H4 (cell line): Measurements from ENCODE around the gene USP31. TPM values are rescaled to one million over a fixed set of nuclear protein-coding genes. Genes with fewer than 3 reads are reported as not detected.
"Not testable (repeated sequence)": the region's sequence is repeated elsewhere in the genome, so short reads cannot be mapped to it uniquely, and the experiment has no call there.

ENCODE experiments used
- DNase-seq: peaks from one replicate; pipeline ENCODE4 v3.0.0-alpha.2; 2015; ENCODE audit warnings: low spot score
- total RNA-seq: library from RNA; depleted of rRNA; stranded (reverse); fragments of >200 nt; shearing (Covaris generic); gene quantifications from 2 replicates; pipeline ENCODE4 v1.2.3, GENCODE V29; 2014

USP31 gene
- total RNA-seq, 1 experiment from 2014 or later, result 4.3 TPM

- no peak for DNase-seq
Observed at GRCh38 chr16:23160082-23160481, 10.8 kb upstream of the USP31 start.

DNA sequence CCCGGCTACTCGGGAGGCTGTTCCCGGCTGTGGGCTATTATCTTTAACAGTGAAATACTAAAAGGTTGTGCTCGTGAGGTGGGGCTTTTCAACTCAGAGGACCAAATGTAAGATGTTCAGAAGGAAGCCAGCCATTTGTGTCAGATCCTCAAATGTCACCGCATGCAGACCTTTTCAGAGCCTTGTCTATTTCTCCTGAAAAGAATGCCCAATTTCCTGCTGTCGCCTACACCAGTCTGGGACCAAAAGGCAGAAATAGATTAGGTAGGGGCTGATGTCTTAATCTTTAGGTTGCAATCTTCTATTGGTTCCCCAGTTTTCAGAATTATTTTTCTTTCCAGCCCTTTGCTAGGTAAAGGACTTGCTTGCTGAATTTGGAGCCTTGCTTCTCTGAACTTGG is 8.9 kb upstream of the USP31 start:
- DNase-seq, result no peak

DNA sequence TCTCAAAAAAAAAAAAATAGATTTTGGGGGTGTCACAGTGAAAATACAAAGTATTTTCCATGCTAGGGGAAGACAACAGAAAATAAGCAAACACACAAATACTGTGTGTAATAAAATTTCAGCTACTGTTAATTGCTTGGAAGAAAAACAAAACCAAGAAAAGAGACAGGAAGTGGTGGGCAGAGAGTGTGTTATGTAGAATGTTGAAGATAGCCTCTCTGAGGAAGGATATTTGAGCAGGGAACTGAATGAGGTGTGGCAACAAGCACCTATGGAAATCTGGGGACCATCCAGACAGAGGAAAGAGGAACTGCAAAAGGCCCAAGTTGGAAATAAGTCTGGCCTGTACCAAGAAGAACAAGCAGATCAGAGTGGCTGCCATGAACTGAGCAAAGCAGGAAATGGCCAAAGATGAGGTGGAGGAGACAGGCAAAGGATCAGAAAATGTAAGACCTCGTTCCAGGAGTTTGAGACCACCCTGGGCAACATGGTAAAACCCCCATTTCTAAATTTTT is 7.8 kb upstream of the USP31 start:
- no peak for DNase-seq

DNA sequence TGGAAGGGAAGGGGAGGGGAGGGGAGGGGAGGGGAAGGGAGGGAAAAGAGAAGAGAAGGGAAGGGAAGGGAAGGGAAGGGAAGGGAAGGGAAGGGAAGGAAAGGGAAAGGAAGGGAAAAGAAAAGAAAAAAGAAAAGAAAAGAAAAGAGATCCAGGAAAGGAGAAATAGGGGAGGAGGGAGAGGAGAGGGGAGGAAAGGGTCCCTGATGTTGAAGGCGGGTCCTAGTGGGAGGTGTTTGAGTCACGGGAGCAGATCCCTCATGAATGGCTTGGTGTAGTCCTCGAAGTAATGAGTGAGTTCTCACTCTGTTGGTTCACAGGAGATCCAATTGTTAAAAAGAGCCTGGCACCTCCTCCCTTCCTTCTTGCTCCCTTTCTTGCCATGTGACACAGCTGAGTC is 6.9 kb upstream of the USP31 start:
- no peak for DNase-seq

GRCh38 chr16:23155445-23156049 is 6.3 kb upstream of the USP31 start:
- DNase-seq, result no peak

GRCh38 chr16:23152386-23153178 is 3.3 kb upstream of the USP31 start:
- no peak for DNase-seq

DNA sequence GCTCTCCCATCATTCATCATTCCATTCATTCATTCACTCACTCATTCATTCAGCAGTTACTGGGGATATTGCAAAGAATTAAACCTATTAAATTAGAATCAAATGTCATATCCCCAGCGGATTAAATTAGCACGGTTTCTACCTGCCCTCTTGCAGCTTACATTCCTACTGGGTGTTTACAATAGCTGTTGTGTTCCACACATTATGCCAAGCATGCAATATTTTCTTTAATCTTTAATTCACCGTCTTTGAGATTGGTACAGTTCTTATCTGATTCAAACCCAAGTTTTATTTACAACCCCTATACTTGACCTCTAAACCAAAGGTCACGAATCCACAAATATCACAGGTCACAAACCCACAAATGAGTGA is 727 bp upstream of the USP31 start:
- no peak for DNase-seq

DNA sequence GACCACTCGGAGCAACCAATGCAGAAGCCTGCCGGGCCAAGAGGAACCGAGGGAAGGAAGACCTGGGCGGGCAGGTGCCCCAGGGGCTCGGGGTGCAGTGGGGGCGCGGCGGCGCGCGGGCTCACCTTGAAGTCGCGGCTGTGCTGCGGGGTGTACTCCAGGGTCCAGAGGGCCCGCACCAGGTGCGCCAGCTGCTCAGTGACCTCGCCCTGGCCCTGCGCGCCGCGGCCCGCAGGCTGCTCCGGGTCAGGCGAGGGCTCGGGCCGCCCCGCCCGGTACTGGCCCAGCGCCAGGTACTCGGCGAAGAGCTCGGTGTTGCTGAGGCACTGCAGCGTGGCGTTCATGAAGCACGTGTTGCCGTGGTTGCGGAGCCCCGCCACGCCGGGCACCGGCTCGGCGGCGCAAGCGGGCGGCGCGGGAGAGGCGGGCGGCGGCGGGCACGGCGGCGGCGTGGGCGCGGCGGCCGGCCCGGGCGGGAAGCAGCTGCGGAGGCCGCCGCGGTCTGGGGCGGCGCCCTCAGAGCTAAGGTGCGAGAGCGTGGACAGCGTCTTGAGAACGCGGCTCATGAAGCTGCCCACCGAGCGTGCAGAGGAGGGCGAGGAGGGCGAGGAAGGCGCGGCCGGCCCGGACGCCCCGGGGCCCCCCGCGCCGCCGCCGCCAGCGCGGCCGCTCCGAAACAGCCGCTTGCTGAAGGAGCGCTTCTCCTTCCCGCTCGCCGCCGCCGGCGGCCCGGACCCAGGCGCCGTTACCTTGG is 562 bp downstream of the USP31 start:
- peak; percentile 23 for DNase-seq

- no peak for DNase-seq
Observed at GRCh38 chr16:23148166-23148512, 1.1 kb downstream of the USP31 start.

GRCh38 chr16:23147666-23148065 is 1.6 kb downstream of the USP31 start:
- no peak for DNase-seq

DNA sequence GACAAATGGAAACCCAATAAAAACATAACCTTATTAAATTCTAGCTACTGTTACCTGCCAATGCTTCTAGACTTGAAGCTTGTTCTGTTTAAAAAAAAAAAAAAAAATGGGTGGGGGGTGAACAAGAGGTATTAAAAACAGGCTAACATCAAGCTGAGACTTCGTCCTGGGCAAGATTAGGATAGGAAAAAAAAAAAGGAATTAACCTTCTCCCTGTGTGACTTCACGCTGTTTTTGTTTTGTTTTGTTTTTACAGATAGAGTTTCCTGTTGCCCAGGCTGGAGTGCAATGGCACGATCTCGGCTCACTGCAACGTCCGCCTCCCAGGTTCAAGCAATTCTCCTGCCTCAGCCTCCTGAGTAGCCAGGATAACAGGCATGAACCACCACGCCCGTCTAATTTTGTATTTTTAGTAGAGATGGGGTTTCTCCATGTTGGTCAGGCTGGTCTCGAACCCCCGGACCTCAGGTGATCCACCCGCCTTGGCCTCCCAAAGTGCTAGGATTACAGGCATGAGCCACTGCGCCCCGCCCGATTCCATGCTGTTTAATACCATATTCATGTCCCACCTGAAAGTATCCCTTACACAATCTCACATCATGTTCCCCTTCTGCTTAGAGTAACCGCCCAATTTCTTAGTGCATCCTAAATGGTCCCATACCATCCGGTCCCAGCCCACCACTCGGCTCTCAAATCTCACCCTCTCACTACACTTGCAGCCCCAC is 2.2 kb downstream of the USP31 start:
- no peak for DNase-seq

DNA sequence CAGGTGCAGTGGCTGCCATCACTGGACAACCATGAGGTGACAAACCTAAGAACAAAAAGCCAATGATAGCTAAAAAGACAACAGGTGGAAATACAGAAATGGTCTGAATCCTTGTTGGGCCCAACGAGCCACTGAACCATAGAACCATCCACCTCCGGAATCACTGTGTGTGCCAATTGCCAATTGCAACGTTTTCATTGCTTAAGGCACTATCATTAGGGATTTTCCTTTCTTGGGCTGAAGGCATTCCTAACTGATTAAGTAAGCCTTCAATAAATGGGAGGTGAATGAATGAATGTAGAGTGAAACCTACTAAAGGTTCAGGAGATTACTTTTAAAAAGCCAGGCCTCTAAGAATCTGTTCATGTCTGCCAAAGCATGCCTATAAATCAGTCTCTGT is 3.6 kb downstream of the USP31 start:
- DNase-seq, result peak; percentile 31

DNA sequence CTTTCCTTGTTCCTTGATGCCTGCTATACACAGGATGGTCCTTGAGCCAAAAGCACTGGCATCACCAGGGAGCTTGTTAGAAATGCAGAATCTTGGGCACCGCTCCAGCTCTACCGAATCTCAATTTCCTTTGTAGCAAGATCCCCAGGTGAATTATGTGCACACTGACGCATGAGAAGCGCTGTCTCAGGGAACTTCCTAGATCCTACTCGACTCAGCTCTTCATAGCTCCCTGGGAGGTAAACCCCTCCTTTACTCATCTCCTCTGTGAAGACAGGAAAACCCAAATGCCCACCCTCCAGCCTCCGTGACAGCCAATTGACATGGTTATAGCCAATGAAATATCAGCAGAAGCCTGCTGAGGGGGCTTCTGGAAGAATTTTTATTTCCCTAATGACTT is 4.1 kb downstream of the USP31 start:
- no peak for DNase-seq

- not testable (repeated sequence) for DNase-seq
Observed at GRCh38 chr16:23144393-23144792, 4.9 kb downstream of the USP31 start.

DNA sequence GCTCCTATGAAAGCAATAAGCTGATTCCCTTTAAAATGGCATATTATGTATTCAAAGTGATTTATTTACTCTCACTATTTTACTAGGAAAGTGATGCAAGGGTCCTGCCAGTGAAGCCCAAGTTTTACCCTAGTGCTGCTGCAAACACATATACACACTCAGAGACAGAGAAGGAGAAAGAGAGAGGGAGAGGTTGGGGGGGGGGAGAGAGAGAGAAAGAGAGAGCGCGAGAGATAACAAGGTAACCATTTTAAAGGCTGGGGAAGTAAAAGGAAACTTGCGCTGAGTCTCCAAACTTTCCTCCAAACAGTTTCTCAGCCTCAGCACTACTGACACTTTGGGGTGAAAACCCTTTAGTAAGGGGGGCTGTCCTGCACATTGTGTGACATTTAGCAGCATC is 5.9 kb downstream of the USP31 start:
- no peak for DNase-seq

GRCh38 chr16:23141959-23142740 is 7.1 kb downstream of the USP31 start:
- no peak for DNase-seq

- DNase-seq, result no peak
Observed at GRCh38 chr16:23141500-23141899, 7.8 kb downstream of the USP31 start.

- DNase-seq, result no peak
Observed at GRCh38 chr16:23141033-23141432, 8.2 kb downstream of the USP31 start.

DNA sequence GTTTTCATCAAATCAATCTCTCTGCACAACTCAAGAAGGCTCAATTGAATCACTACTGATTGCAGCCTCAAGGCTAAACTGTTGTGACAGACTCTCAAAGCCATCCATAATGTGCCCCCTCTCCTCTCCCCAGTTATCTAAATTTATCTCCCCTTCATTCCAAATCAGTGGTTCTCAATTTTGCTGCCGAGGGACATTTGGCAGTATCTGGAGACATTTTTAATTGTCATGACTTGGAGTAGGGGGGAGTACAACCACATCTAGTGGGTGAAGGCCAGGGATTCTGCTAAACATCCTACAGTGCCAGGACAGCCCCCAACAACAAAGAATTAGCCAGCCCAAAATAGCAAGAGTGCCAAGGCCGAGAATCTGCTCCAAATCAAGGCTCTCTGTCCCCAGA is 9.1 kb downstream of the USP31 start:
- no peak for DNase-seq

DNA sequence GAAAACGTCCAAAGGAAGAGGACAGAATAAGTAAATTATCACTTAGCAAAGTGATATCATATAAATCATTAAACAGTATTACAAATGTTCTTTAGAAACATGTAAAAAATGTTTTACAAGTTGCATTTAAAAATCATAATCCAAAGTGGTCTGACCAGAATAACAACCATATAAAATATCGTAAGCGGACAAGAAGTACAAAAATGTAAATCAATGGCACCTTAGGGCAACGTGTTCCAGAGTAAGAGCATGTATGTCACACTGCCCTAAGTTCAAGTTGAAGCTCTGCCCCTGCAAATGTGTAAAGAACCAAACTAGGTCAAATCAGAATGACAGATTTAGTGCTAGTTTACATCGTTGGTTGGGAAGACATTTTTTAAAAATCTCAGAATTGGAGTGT is 11.4 kb downstream of the USP31 start:
- no peak for DNase-seq

DNA sequence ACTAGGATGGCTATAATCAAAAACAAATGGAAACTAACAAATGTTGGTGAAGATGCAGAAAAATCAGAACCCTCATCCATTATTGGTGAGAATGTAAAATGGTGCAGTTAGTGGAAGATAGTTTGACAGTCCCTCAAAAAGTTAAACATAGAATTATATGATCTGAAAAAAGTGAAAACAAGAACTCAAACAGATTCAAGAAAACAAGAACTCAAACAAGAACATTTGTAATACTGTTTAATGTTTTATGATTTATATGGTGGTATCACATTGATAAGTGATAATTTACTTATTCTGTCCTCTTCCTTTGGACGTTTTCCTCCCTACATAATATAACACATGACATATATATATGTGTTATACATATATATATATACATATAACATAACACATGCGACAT is 12.0 kb downstream of the USP31 start:
- no peak for DNase-seq
